Activated naive CD4-positive, alpha-beta T cell treated with anti-CD3 and anti-CD28 coated beads, Interleukin-2, amount 50 U/mL, for 16 hours (primary cell): ENCODE measurements around the gene PADI3.
"Not testable (repeated sequence)": the region's sequence is repeated elsewhere in the genome, so short reads cannot be mapped to it uniquely, and the experiment has no call there.

ENCODE experiments used
- DNase-seq: peaks from one replicate; pipeline ENCODE4 v3.0.0-alpha.2; 2020

Gene PADI3

GRCh38 chr1:17306921-17307320, 58.0 kb downstream of the PADI3 start:
- DNase-seq: no peak

GRCh38 chr1:17307329-17307728, 58.4 kb downstream of the PADI3 start:
- no peak for DNase-seq

- no peak for DNase-seq
Observed at GRCh38 chr1:17307946-17308345, 59.0 kb downstream of the PADI3 start, which contains the start of gene PADI4. Gene PADI4, plus strand, starts transcription at chr1:17308197. Its CDS starts 26 bp downstream, at chr1:17308223.

- DNase-seq: no peak
Observed at GRCh38 chr1:17308593-17308992, 59.7 kb downstream of the PADI3 start.

GRCh38 chr1:17309426-17310067, 60.6 kb downstream of the PADI3 start:
- DNase-seq: no peak

- DNase-seq: no peak
Observed at GRCh38 chr1:17310068-17310640, 61.3 kb downstream of the PADI3 start.

GRCh38 chr1:17313530-17314309, 64.8 kb downstream of the PADI3 start:
- DNase-seq: no peak

- no peak for DNase-seq
Observed at GRCh38 chr1:17314491-17314971, 65.6 kb downstream of the PADI3 start.

GRCh38 chr1:17315542-17316130, 66.7 kb downstream of the PADI3 start:
- no peak for DNase-seq

- DNase-seq: no peak
Observed at GRCh38 chr1:17316704-17317103, 67.8 kb downstream of the PADI3 start.

- no peak for DNase-seq
Observed at GRCh38 chr1:17318262-17318661, 69.4 kb downstream of the PADI3 start.

GRCh38 chr1:17319561-17320350, 70.9 kb downstream of the PADI3 start:
- no peak for DNase-seq

GRCh38 chr1:17321857-17322390, 73.0 kb downstream of the PADI3 start:
- DNase-seq: not testable (repeated sequence)

- no peak for DNase-seq
Observed at GRCh38 chr1:17328855-17329254, 80.0 kb downstream of the PADI3 start.

- DNase-seq: no peak
Observed at GRCh38 chr1:17329610-17330009, 80.7 kb downstream of the PADI3 start.

- no peak for DNase-seq
Observed at GRCh38 chr1:17330856-17331255, 82.0 kb downstream of the PADI3 start.

- DNase-seq: no peak
Observed at GRCh38 chr1:17333081-17333480, 84.2 kb downstream of the PADI3 start.
